HCT116 (cell line): ENCODE measurements around the gene HOXA1.

ENCODE experiments used
- CTCF ChIP-seq, 3 experiments: fragments of 200-600 bp in 1 of 3; sonication (generic) in 1 of 3; IDR thresholded peaks in 2 of 3; conservative IDR thresholded peaks in 1 of 3; 2 replicates each; pipeline ENCODE4 v1.5.1; 2012 to 2017; ENCODE audit warnings: low read depth in 2 of 3, low read length in 2 of 3, antibody characterized with exemption in 1 of 3, borderline replicate concordance in 1 of 3, control low read depth in 1 of 3, mild to moderate bottlenecking in 1 of 3, mixed read lengths in 1 of 3, mixed run types in 1 of 3, moderate library complexity in 1 of 3; ENCODE audit not compliant: insufficient read depth in 1 of 3
- EZH2 ChIP-seq: fragments of 200-600 bp; sonication (generic); IDR thresholded peaks from 2 replicates; pipeline ENCODE4 v1.6.1; 2017; ENCODE audit warnings: antibody characterized with exemption, mixed run types
- EZH2phosphoT487 ChIP-seq: fragments of 200-600 bp; IDR thresholded peaks from 2 replicates; pipeline ENCODE4 v1.6.1; 2018; ENCODE audit warnings: antibody characterized with exemption, borderline replicate concordance
- JUND ChIP-seq: IDR thresholded peaks from 2 replicates; pipeline ENCODE4 v1.6.1; 2012
- MAX ChIP-seq: IDR thresholded peaks from 2 replicates; pipeline ENCODE4 v1.6.1; 2012
- POLR2A ChIP-seq: IDR thresholded peaks from 2 replicates; pipeline ENCODE4 v1.7.0; 2011; ENCODE audit warnings: borderline replicate concordance; ENCODE audit not compliant: insufficient read depth, insufficient read length; ENCODE audit errors: extremely low read depth
- POLR2AphosphoS5 ChIP-seq: IDR thresholded peaks from 2 replicates; pipeline ENCODE4 v1.6.1; 2011; ENCODE audit warnings: mild to moderate bottlenecking, low read depth, low read length, moderate library complexity
- RAD21 ChIP-seq: IDR thresholded peaks from 2 replicates; pipeline ENCODE4 v1.6.1; 2012; ENCODE audit warnings: low read depth, mild to moderate bottlenecking
- SP1 ChIP-seq: IDR thresholded peaks from 2 replicates; pipeline ENCODE4 v1.6.1; 2012; ENCODE audit warnings: low read depth
- SRF ChIP-seq: IDR thresholded peaks from 2 replicates; pipeline ENCODE4 v1.6.1; 2012; ENCODE audit warnings: low read depth
- YY1 ChIP-seq: IDR thresholded peaks from 2 replicates; pipeline ENCODE4 v1.6.1; 2011; ENCODE audit warnings: low read length, low read depth, moderate library complexity, mild to moderate bottlenecking; ENCODE audit not compliant: insufficient replicate concordance; ENCODE audit errors: extremely low read depth
- ZFX ChIP-seq: fragments of 450-650 bp; IDR thresholded peaks from 2 replicates; pipeline ENCODE4 v1.6.1; 2017
- ZNF274 ChIP-seq: fragments of 200-500 bp; sonication (Bioruptor generic); IDR thresholded peaks from 2 replicates; pipeline ENCODE4 v1.6.1; 2014; ENCODE audit warnings: mild to moderate bottlenecking, low read depth, low read length, inconsistent platforms
- TF ChIP-seq, protein P1 (sequence below): IDR thresholded peaks from 2 replicates; pipeline ENCODE4 v1.6.1; 2012

- TF ChIP-seq JUND (no peak), CTCF (IDR thresholded peaks at IDR 0.05 in 2 of 3, conservative IDR thresholded peaks at IDR 0.05 in 1 of 3; ENCODE audit: borderline replicate concordance in 1 of 3, insufficient read depth in 1 of 3, low read depth in 2 of 3, low read length in 2 of 3) (no peak), SP1 (no peak), POLR2AphosphoS5 (no peak), ZFX (no peak), POLR2A (no peak), YY1 (no peak), EZH2phosphoT487 (no peak), SRF (no peak), MAX (no peak), ZNF274 (no peak), RAD21 (no peak), EZH2 (no peak)
- TF ChIP-seq, protein P1, sequence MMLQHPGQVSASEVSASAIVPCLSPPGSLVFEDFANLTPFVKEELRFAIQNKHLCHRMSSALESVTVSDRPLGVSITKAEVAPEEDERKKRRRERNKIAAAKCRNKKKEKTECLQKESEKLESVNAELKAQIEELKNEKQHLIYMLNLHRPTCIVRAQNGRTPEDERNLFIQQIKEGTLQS: no peak
These were observed 7.5 kb downstream of the HOXA1 start for GRCh38 chr7:27088002-27088922.
